Right lung (tissue), 5 donors: Measurements from ENCODE around the gene BANF1. TPM values are rescaled to one million over a fixed set of nuclear protein-coding genes. Genes with fewer than 3 reads are reported as not detected.

ENCODE experiments used
- polyA plus RNA-seq, 5 donors: library from polyadenylated mRNA; unstranded; fragments of 120-200 nt; gene quantifications; one replicate each; pipeline versions ENCODE4 v1.2.1 to v1.2.3, GENCODE V29; 2013; ENCODE audit warnings: inconsistent platforms in 1 of 5, low replicate concordance in 1 of 5; ENCODE audit not compliant: insufficient read length in 5 of 5, insufficient read depth in 1 of 5

The BANF1 gene
- polyA plus RNA-seq, 5 donors, result 200 to 305 (median 225) TPM

Other genes starting within 250 kb of the BANF1 start
- gene AP5B1, start 221.5 kb upstream of the BANF1 start, polyA plus RNA-seq, result 1 to 10 TPM; 2.2 to 4.2 (median 3.4) TPM
- under 1 TPM; 0.07 to 0.60 (median 0.29) TPM for gene OVOL1, start 215.4 kb upstream of the BANF1 start, polyA plus RNA-seq
- 1 to 10 TPM; 1.6 to 5.2 (median 3.1) TPM for gene SNX32, start 168.5 kb upstream of the BANF1 start, polyA plus RNA-seq
- 100 to 1,000 TPM; 574 to 838 (median 723) TPM for gene CFL1, start 144.3 kb upstream of the BANF1 start, polyA plus RNA-seq
- gene MUS81, start 142.1 kb upstream of the BANF1 start, polyA plus RNA-seq, result 10 to 100 TPM; 37.0 to 57.3 (median 48.7) TPM
- gene EFEMP2, start 129.7 kb upstream of the BANF1 start, polyA plus RNA-seq, result 100 to 1,000 TPM; 107 to 194 (median 144) TPM
- gene CTSW, start 122.7 kb upstream of the BANF1 start, polyA plus RNA-seq, result 1 to 10 TPM; 2.6 to 6.3 (median 6.1) TPM
- gene FIBP, start 114.0 kb upstream of the BANF1 start, polyA plus RNA-seq, result 10 to 100 TPM; 72.3 to 87.4 (median 76.5) TPM
- 10 to 100 TPM; 10.2 to 37.1 (median 11.4) TPM for gene CCDC85B, start 111.8 kb upstream of the BANF1 start, polyA plus RNA-seq
- under 1 TPM in 3 of 5 donors, not detected in 2; 0.12 to 0.19 (median 0.13) TPM for gene FOSL1, start 102.1 kb upstream of the BANF1 start, polyA plus RNA-seq
- gene C11orf68, start 83.4 kb upstream of the BANF1 start, polyA plus RNA-seq, result 10 to 100 TPM; 29.8 to 44.0 (median 38.6) TPM
- gene DRAP1, start 83.1 kb upstream of the BANF1 start, polyA plus RNA-seq, result 100 to 1,000 TPM in 1 of 5 donors, 10 to 100 TPM in 4; 66.5 to 143 (median 81.8) TPM
- gene TSGA10IP, start 57.0 kb upstream of the BANF1 start, polyA plus RNA-seq, result under 1 TPM; 0.21 to 0.62 (median 0.44) TPM
- gene SART1, start 40.8 kb upstream of the BANF1 start, polyA plus RNA-seq, result 10 to 100 TPM; 34.7 to 51.6 (median 40.9) TPM
- gene EIF1AD, start 346 bp upstream of the BANF1 start, polyA plus RNA-seq, result 10 to 100 TPM; 25.8 to 28.0 (median 26.7) TPM
- gene CST6, start 9.5 kb downstream of the BANF1 start, polyA plus RNA-seq, result 1 to 10 TPM in 2 of 5 donors, under 1 TPM in 2, not detected in 1; 0.30 to 1.8 (median 1.1) TPM
- gene CATSPER1, start 24.0 kb downstream of the BANF1 start, polyA plus RNA-seq, result under 1 TPM in 1 of 5 donors, not detected in 4; 0.11 TPM
- under 1 TPM; 0.18 to 0.24 (median 0.19) TPM for gene GAL3ST3, start 46.7 kb downstream of the BANF1 start, polyA plus RNA-seq
- 100 to 1,000 TPM; 168 to 227 (median 205) TPM for gene SF3B2, start 49.9 kb downstream of the BANF1 start, polyA plus RNA-seq
- gene PACS1, start 67.8 kb downstream of the BANF1 start, polyA plus RNA-seq, result 10 to 100 TPM; 44.7 to 57.6 (median 49.0) TPM